ENCODE results near the gene FOXP4.

DNA sequence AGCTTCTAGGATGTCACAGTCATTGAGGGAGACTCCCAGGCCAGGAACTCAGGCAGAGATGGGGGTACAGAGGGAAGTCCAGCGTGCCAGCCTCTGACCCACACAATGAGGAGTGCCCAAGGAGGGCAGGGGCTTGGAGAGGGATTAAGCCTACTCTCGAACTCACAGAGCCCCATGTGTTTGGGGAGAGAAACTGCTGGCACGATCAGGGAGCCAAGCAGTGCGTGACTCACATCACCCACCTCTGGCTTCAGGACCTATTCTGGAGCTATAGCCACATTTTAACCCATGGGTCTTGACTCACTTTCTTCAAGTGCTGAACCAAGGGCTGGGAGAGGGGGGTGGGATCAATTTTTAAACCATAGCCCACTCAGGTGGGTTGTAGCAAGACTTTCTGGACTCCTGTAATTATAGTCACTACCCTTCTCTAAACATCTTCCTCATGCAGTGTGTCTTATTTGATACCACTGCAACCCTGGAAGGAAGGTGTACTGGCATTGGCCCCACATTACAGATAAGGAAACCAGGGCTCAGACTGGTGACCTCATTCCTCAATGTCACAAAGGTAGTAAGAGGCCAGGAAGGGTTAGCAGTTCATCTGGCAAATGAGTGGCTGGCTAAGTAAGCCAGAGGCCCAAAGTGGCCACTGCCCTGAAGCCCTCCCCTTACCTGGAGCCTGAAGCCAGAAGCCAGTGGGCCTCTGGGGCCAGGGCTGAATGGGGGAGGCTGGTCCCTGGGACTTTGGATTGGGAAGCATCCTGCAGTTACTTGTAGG is 12.0 kb downstream of the FOXP4 start:
- TF ChIP-seq, protein P1, sequence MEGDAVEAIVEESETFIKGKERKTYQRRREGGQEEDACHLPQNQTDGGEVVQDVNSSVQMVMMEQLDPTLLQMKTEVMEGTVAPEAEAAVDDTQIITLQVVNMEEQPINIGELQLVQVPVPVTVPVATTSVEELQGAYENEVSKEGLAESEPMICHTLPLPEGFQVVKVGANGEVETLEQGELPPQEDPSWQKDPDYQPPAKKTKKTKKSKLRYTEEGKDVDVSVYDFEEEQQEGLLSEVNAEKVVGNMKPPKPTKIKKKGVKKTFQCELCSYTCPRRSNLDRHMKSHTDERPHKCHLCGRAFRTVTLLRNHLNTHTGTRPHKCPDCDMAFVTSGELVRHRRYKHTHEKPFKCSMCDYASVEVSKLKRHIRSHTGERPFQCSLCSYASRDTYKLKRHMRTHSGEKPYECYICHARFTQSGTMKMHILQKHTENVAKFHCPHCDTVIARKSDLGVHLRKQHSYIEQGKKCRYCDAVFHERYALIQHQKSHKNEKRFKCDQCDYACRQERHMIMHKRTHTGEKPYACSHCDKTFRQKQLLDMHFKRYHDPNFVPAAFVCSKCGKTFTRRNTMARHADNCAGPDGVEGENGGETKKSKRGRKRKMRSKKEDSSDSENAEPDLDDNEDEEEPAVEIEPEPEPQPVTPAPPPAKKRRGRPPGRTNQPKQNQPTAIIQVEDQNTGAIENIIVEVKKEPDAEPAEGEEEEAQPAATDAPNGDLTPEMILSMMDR (IDR thresholded peaks at IDR 0.05): no peak
- TF ChIP-seq EP300 (IDR thresholded peaks at IDR 0.05): no peak
